ENCODE measurements around the gene CPOX. TPM values are rescaled to one million over a fixed set of nuclear protein-coding genes. Genes with fewer than 3 reads are reported as not detected.

Gene CPOX
- total RNA-seq, 1 experiment from 2014 or later, result 24.2 TPM

- H3K27ac Mint-ChIP-seq (ENCODE audit: unreplicated experiment), result no peak overlapping the region
- TF ChIP-seq CTCF (IDR thresholded peaks at IDR 0.05; ENCODE audit: insufficient read depth in 1 of 2, low read depth in 1 of 2, low read length in 1 of 2, severe bottlenecking in 1 of 2, unreplicated experiment in 1 of 2), result no peak
- H3K4me1 ChIP-seq, result no peaks in the 10 kb centered on the region
- H3K27me3 Mint-ChIP-seq (ENCODE audit: insufficient read depth, unreplicated experiment), result no peaks in the 10 kb centered on the region
- H3K4me3 ChIP-seq (ENCODE audit: low read depth, low read length), result no peak overlapping the region
- H3K36me3 ChIP-seq (ENCODE audit: control insufficient read depth, insufficient read depth, low read length), result no peaks in the 10 kb centered on the region
- no peaks in the 10 kb centered on the region for H3K9me3 ChIP-seq
- H3K4me3 Mint-ChIP-seq (ENCODE audit: unreplicated experiment), result no peak overlapping the region
- ChIA-PET POLR2A (no interaction called here), CTCF (no interaction called here)
- no peaks in the 10 kb centered on the region for H3K9me3 Mint-ChIP-seq (ENCODE audit: unreplicated experiment)
- H3K27me3 ChIP-seq (replicated peaks; ENCODE audit: control insufficient read depth, insufficient read depth, low read length), result no peaks in the 10 kb centered on the region
- H3K4me1 Mint-ChIP-seq (ENCODE audit: low read depth, unreplicated experiment), result no peaks in the 10 kb centered on the region
- no peak for DNase-seq
- intact Hi-C loops (cut with micrococcal nuclease; ENCODE audit: unreplicated experiment), result no loop called here
- no TSS peak for BruUV-seq (replicated peaks)
- no peaks in the 10 kb centered on the region for H3K36me3 Mint-ChIP-seq (ENCODE audit: insufficient read depth, unreplicated experiment)
Measured at GRCh38 chr3:98623572-98624280, 30.3 kb upstream of the CPOX start.

DNA sequence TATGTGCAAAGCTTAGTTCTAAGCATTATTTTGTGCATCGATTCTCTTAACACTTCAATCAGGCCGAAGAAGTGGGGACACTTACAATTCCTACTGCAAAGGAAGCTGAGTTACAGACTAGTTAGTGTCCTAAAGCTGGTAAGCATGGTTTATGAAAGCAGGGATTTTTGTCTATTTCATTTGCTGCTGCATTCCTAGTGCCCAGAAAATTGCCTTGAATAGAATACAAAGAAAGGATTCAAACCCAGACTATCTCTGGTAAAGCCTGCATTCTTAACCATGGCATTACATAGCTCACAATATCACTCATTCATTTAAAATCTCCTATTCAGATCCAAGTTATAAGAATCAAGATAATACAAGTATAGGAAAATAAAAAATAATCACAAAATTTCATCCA lies 24.4 kb upstream of the CPOX start:
- Histone ChIP-seq H3K9me3 (no peaks in the 10 kb centered on the region), H3K27me3 (replicated peaks; ENCODE audit: control insufficient read depth, insufficient read depth, low read length) (no peaks in the 10 kb centered on the region), H3K4me1 (no peaks in the 10 kb centered on the region), H3K4me3 (ENCODE audit: low read depth, low read length) (no peak overlapping the region), H3K36me3 (ENCODE audit: control insufficient read depth, insufficient read depth, low read length) (no peaks in the 10 kb centered on the region)
- intact Hi-C loops (cut with micrococcal nuclease; ENCODE audit: unreplicated experiment), result no loop called here
- DNase-seq, result no peak
- no TSS peak for BruUV-seq (replicated peaks)
- no peaks in the 10 kb centered on the region for H3K36me3 Mint-ChIP-seq (ENCODE audit: insufficient read depth, unreplicated experiment)
- no peaks in the 10 kb centered on the region for H3K9me3 Mint-ChIP-seq (ENCODE audit: unreplicated experiment)
- CTCF ChIA-PET, result interaction anchor here (0.9 kb wide), 1 partner anchor 16 kb away, joined by 3 read pairs; no protein-coding TSS in a partner anchor
- no peaks in the 10 kb centered on the region for H3K27me3 Mint-ChIP-seq (ENCODE audit: insufficient read depth, unreplicated experiment)
- POLR2A ChIA-PET, result no interaction called here
- no peak overlapping the region for H3K27ac Mint-ChIP-seq (ENCODE audit: unreplicated experiment)
- H3K4me3 Mint-ChIP-seq (ENCODE audit: unreplicated experiment), result no peak overlapping the region
- H3K4me1 Mint-ChIP-seq (ENCODE audit: low read depth, unreplicated experiment), result no peaks in the 10 kb centered on the region
- no peak for TF ChIP-seq CTCF (IDR thresholded peaks at IDR 0.05; ENCODE audit: insufficient read depth in 1 of 2, low read depth in 1 of 2, low read length in 1 of 2, severe bottlenecking in 1 of 2, unreplicated experiment in 1 of 2)

GRCh38 chr3:98613616-98614015 lies 20.2 kb upstream of the CPOX start:
- DNase-seq, result no peak
- no peak overlapping the region for H3K27ac Mint-ChIP-seq (ENCODE audit: unreplicated experiment)
- no peak for TF ChIP-seq CTCF (IDR thresholded peaks at IDR 0.05; ENCODE audit: insufficient read depth in 1 of 2, low read depth in 1 of 2, low read length in 1 of 2, severe bottlenecking in 1 of 2, unreplicated experiment in 1 of 2)
- Histone ChIP-seq H3K4me1 (no peaks in the 10 kb centered on the region), H3K4me3 (ENCODE audit: low read depth, low read length) (no peak overlapping the region), H3K36me3 (ENCODE audit: control insufficient read depth, insufficient read depth, low read length) (no peaks in the 10 kb centered on the region), H3K27me3 (replicated peaks; ENCODE audit: control insufficient read depth, insufficient read depth, low read length) (no peaks in the 10 kb centered on the region), H3K9me3 (no peaks in the 10 kb centered on the region)
- POLR2A ChIA-PET, result no interaction called here
- intact Hi-C loops (cut with micrococcal nuclease; ENCODE audit: unreplicated experiment), result no loop called here
- no peaks in the 10 kb centered on the region for H3K27me3 Mint-ChIP-seq (ENCODE audit: insufficient read depth, unreplicated experiment)
- BruUV-seq (replicated peaks), result no TSS peak
- H3K9me3 Mint-ChIP-seq (ENCODE audit: unreplicated experiment), result no peaks in the 10 kb centered on the region
- no peak overlapping the region for H3K4me3 Mint-ChIP-seq (ENCODE audit: unreplicated experiment)
- CTCF ChIA-PET, result interaction anchor here (1.0 to 2.0 kb wide), 2 partner anchors 12 to 204 kb away, joined by 3 to 8 read pairs; no protein-coding TSS in a partner anchor
- no peaks in the 10 kb centered on the region for H3K4me1 Mint-ChIP-seq (ENCODE audit: low read depth, unreplicated experiment)
- no peaks in the 10 kb centered on the region for H3K36me3 Mint-ChIP-seq (ENCODE audit: insufficient read depth, unreplicated experiment)

All from Caco-2 (cell line).